ENCODE results near the gene TSPAN18.

GRCh38 chr11:44928816-44929215 lies 202.1 kb downstream of the TSPAN18 start:
- TF ChIP-seq CTCF (conservative IDR thresholded peaks at IDR 0.05; ENCODE audit: low read depth, low read length) (no peak), EZH2 (IDR thresholded peaks at IDR 0.05; ENCODE audit: low read length, unreplicated experiment) (no peak), EZH2phosphoT487 (IDR thresholded peaks at IDR 0.05; ENCODE audit: borderline replicate concordance, low read length) (no peak)
